ENCODE measurements around the gene CTSH.
A peak's percentile ranks its signal among the peaks of the same experiment; 100 is the strongest.

DNA sequence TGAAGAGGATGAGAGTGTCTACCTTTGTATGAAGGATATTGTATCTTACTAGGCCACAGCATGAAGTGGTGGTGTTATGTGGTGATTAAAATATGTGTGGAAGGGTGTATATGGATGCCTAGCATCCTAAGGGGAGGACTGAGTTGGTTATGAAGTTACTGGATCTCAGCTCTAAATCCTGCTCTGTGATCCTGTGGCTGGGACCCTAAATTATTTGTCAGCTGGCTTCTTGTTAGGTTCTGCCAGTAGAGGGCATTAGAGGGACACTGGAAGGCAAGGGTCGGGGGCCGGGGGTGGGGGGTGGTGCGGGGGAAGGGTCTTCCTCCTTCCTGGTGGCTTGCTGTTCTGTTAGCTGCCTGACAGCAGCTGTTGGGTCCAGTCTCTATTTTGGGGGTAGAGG is 37.3 kb downstream of the CTSH start:
- no peak for TF ChIP-seq POLR2A (IDR thresholded peaks at IDR 0.05)
- TF ChIP-seq, protein P1, sequence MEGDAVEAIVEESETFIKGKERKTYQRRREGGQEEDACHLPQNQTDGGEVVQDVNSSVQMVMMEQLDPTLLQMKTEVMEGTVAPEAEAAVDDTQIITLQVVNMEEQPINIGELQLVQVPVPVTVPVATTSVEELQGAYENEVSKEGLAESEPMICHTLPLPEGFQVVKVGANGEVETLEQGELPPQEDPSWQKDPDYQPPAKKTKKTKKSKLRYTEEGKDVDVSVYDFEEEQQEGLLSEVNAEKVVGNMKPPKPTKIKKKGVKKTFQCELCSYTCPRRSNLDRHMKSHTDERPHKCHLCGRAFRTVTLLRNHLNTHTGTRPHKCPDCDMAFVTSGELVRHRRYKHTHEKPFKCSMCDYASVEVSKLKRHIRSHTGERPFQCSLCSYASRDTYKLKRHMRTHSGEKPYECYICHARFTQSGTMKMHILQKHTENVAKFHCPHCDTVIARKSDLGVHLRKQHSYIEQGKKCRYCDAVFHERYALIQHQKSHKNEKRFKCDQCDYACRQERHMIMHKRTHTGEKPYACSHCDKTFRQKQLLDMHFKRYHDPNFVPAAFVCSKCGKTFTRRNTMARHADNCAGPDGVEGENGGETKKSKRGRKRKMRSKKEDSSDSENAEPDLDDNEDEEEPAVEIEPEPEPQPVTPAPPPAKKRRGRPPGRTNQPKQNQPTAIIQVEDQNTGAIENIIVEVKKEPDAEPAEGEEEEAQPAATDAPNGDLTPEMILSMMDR (IDR thresholded peaks at IDR 0.05) = peak in 1 of 7 experiments; percentile 6
